Fibroblast of lung (primary cell): ENCODE results near the gene RALGPS2.

Experiments
- CTCF ChIP-seq, 2 donors: IDR thresholded peaks in 1 of 2; conservative IDR thresholded peaks in 1 of 2; 1 replicate in 1 of 2; 2 replicates in 1 of 2; pipeline ENCODE4 v1.5.1; 2011 to 2012; ENCODE audit warnings: low read length in 2 of 2, control low read depth in 1 of 2, inconsistent platforms in 1 of 2, low read depth in 1 of 2, mild to moderate bottlenecking in 1 of 2
- EZH2 ChIP-seq: IDR thresholded peaks from 2 replicates; pipeline ENCODE4 v1.5.1; 2012; ENCODE audit warnings: low read length, control low read depth, mild to moderate bottlenecking; ENCODE audit errors: missing control alignments

GRCh38 chr1:178964469-178965330 is 239.7 kb downstream of the RALGPS2 start:
- TF ChIP-seq EZH2 (no peak), CTCF (conservative IDR thresholded peaks at IDR 0.05 in 1 of 2, IDR thresholded peaks at IDR 0.05 in 1 of 2; ENCODE audit: low read depth in 1 of 2, low read length in 2 of 2) (no peak)
